DOHH2 (cell line): ENCODE results near the gene FRMD4B.

Source experiments
- H3F3A ChIP-seq: fragments of 200-600 bp; sonication (generic), shearing (Covaris generic); 2 replicates; pipeline ENCODE4 v1.6.0; 2016; ENCODE audit warnings: antibody characterized with exemption, mild to moderate bottlenecking; ENCODE audit not compliant: control insufficient read depth, insufficient read depth
- H3K27ac ChIP-seq: fragments of 200-600 bp; sonication (generic); 2 replicates; pipeline ENCODE4 v1.5.1; 2014; ENCODE audit warnings: low read depth, mild to moderate bottlenecking, low read length, moderate library complexity
- H3K27me3 ChIP-seq: fragments of 200-600 bp; sonication (generic); 2 replicates; pipeline ENCODE4 v1.6.1; 2014; ENCODE audit warnings: mild to moderate bottlenecking, low read length, mixed read lengths; ENCODE audit not compliant: control insufficient read depth
- H3K36me3 ChIP-seq: fragments of 200-600 bp; sonication (generic); 2 replicates; pipeline ENCODE4 v1.6.1; 2014; ENCODE audit warnings: mild to moderate bottlenecking, low read length, moderate library complexity, mixed read lengths; ENCODE audit not compliant: control insufficient read depth
- H3K4me1 ChIP-seq: fragments of 200-600 bp; sonication (generic); 2 replicates; pipeline ENCODE4 v1.6.1; 2014; ENCODE audit warnings: mild to moderate bottlenecking, low read length, mixed read lengths; ENCODE audit not compliant: control insufficient read depth
- H3K4me2 ChIP-seq: fragments of 200-600 bp; sonication (generic); 2 replicates; pipeline ENCODE4 v1.6.0; 2014; ENCODE audit warnings: mild to moderate bottlenecking, low read length, moderate library complexity
- H3K4me3 ChIP-seq: fragments of 200-600 bp; sonication (generic); 2 replicates; pipeline ENCODE4 v1.5.1; 2014; ENCODE audit warnings: mild to moderate bottlenecking, low read length, mixed read lengths
- H3K79me2 ChIP-seq: fragments of 200-600 bp; sonication (generic); 2 replicates; pipeline ENCODE4 v1.6.1; 2014; ENCODE audit warnings: mild to moderate bottlenecking, low read length, mixed read lengths; ENCODE audit not compliant: control insufficient read depth
- H3K9me2 ChIP-seq: fragments of 200-600 bp; sonication (generic); replicated peaks from 2 replicates; pipeline ENCODE4 v1.6.1; 2014; ENCODE audit warnings: mild to moderate bottlenecking, low read length, mixed read lengths; ENCODE audit not compliant: control insufficient read depth
- H3K9me3 ChIP-seq: fragments of 200-600 bp; sonication (generic); 2 replicates; pipeline ENCODE4 v1.6.1; 2014; ENCODE audit warnings: antibody characterized with exemption, low read length, mixed read lengths; ENCODE audit not compliant: control insufficient read depth, insufficient read depth
- H4K20me1 ChIP-seq: fragments of 200-600 bp; sonication (generic); 2 replicates; pipeline ENCODE4 v1.6.0; 2014; ENCODE audit warnings: low read depth, mild to moderate bottlenecking, antibody characterized with exemption, low read length, moderate library complexity; ENCODE audit not compliant: control insufficient read depth, insufficient read depth
- EZH2phosphoT487 ChIP-seq: fragments of 200-600 bp; sonication (generic); IDR thresholded peaks from 2 replicates; pipeline ENCODE4 v1.6.1; 2017; ENCODE audit warnings: borderline replicate concordance, mild to moderate bottlenecking, antibody characterized with exemption, low read length, moderate library complexity, mixed read lengths
- TF ChIP-seq, protein P1 (sequence below): fragments of 200-600 bp; sonication (generic); IDR thresholded peaks from one replicate; pipeline ENCODE4 v1.5.1; 2014; ENCODE audit warnings: antibody characterized with exemption, mild to moderate bottlenecking, low read depth, low read length; ENCODE audit not compliant: poor library complexity, severe bottlenecking

Gene FRMD4B

DNA sequence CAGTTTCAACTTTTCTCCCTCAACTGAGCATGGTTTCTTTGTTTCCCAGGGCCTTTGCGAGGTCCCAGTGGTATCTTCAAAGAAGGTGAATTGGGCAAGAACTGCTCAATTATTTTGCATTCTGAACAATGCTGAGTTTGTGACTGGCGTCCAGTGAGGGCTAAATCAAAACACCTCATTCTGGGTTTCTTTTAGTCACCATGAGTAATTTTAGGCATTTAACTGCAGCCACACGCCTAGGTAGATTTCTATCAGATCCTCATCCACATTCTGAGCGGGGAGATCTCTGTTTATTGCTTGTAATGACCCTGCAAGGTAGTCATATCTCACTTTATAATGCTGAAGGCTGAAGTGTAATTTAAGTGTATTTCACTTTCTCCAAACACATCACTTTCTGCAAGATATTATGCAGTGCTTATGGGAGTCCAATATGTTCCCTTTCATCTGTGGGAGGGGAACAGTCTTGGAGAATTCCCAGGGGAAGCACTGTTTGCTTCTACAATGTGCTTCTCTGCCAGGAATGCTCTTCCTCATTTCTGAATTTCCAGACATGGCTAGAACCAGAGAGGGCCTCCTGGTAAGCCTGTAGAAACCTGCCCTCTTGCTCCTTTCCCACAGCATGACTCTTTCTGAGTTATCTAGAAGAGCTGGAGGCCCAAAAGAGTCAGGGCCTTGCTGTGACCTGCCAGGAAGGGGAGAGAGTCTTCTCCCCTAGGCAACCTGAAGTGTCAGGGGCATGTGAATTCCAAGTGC, 91.7 kb downstream of the FRMD4B start:
- no peaks in the 10 kb centered on the region for H3K9me3 ChIP-seq
- no peaks in the 10 kb centered on the region for H3K79me2 ChIP-seq
- no peaks in the 10 kb centered on the region for H3F3A ChIP-seq
- H3K4me1 ChIP-seq = no peaks in the 10 kb centered on the region
- H3K9me2 ChIP-seq = no peaks in the 10 kb centered on the region
- H3K27me3 ChIP-seq = 0 out of 2 replicates have a peak, but pooled peaks cover 3% of the 10 kb centered on the region
- no peak for TF ChIP-seq EZH2phosphoT487
- TF ChIP-seq, protein P1, sequence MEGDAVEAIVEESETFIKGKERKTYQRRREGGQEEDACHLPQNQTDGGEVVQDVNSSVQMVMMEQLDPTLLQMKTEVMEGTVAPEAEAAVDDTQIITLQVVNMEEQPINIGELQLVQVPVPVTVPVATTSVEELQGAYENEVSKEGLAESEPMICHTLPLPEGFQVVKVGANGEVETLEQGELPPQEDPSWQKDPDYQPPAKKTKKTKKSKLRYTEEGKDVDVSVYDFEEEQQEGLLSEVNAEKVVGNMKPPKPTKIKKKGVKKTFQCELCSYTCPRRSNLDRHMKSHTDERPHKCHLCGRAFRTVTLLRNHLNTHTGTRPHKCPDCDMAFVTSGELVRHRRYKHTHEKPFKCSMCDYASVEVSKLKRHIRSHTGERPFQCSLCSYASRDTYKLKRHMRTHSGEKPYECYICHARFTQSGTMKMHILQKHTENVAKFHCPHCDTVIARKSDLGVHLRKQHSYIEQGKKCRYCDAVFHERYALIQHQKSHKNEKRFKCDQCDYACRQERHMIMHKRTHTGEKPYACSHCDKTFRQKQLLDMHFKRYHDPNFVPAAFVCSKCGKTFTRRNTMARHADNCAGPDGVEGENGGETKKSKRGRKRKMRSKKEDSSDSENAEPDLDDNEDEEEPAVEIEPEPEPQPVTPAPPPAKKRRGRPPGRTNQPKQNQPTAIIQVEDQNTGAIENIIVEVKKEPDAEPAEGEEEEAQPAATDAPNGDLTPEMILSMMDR = no peak
- H3K36me3 ChIP-seq = no peaks in the 10 kb centered on the region
- no peaks in the 10 kb centered on the region for H4K20me1 ChIP-seq
- H3K4me2 ChIP-seq = no peak overlapping the region
- H3K27ac ChIP-seq = no peak overlapping the region
- no peak overlapping the region for H3K4me3 ChIP-seq

DNA sequence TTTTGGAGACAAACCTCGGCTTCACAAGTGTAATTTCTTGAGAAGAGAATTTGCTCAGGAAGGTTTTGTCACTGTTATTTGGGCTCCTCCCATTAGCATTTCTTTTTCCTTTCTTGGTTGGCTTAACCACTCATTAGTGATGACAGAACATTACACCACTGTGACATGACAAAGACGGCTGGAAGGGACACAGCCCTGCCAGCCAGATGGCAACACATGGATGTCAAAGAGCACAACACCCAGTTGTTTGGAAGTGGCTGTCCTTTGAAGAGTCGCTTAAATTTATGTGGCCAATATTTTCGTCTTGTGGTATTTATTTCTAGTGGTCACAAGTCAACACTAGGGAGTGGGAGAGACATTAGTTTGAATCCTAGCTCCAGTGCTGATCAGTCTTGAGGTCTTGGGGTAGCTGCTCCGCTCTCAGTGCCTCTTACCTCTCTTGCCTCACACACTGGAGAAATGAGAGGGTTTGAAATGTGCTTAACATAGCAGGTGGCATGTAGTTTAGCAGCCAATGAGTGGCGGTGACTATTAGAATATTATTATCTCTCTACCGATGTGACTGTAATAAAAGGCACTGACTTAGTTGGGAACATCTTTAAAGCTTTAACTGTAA, 92.8 kb downstream of the FRMD4B start:
- H3K9me2 ChIP-seq = no peaks in the 10 kb centered on the region
- no peaks in the 10 kb centered on the region for H4K20me1 ChIP-seq
- 0 out of 2 replicates have a peak, but pooled peaks cover 3% of the 10 kb centered on the region for H3K27me3 ChIP-seq
- no peak overlapping the region for H3K27ac ChIP-seq
- no peak overlapping the region for H3K4me2 ChIP-seq
- no peaks in the 10 kb centered on the region for H3K4me1 ChIP-seq
- H3F3A ChIP-seq = no peaks in the 10 kb centered on the region
- no peak overlapping the region for H3K4me3 ChIP-seq
- no peaks in the 10 kb centered on the region for H3K36me3 ChIP-seq
- no peaks in the 10 kb centered on the region for H3K79me2 ChIP-seq
- TF ChIP-seq EZH2phosphoT487 = no peak
- TF ChIP-seq, protein P1 = no peak
- H3K9me3 ChIP-seq = no peaks in the 10 kb centered on the region

DNA sequence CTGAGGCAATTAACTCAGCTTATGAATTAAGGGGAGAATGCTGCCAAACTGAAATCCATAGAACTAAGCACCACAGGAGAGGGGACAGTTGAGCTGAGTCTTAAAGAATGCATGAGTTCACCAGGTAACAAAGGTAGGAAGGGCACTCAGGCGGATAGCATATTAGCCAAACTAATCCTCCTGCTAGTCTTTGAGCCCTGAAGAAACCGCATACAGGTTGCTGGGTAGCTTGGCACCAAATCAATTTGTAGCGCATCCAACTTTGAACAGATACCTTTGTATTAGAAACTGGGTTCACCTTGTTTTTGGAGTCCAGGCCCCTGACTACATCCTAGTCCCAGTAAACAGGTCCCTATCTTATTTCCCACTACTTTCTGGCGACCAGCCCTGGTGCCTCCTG, 93.7 kb downstream of the FRMD4B start:
- no peak overlapping the region for H3K4me3 ChIP-seq
- H3F3A ChIP-seq = no peaks in the 10 kb centered on the region
- H3K79me2 ChIP-seq = no peaks in the 10 kb centered on the region
- H3K4me2 ChIP-seq = no peak overlapping the region
- H3K27me3 ChIP-seq = 0 out of 2 replicates have a peak, but pooled peaks cover 3% of the 10 kb centered on the region
- no peaks in the 10 kb centered on the region for H3K9me2 ChIP-seq
- no peaks in the 10 kb centered on the region for H4K20me1 ChIP-seq
- no peaks in the 10 kb centered on the region for H3K36me3 ChIP-seq
- H3K27ac ChIP-seq = no peak overlapping the region
- H3K4me1 ChIP-seq = no peaks in the 10 kb centered on the region
- no peaks in the 10 kb centered on the region for H3K9me3 ChIP-seq
- no peak for TF ChIP-seq EZH2phosphoT487

DNA sequence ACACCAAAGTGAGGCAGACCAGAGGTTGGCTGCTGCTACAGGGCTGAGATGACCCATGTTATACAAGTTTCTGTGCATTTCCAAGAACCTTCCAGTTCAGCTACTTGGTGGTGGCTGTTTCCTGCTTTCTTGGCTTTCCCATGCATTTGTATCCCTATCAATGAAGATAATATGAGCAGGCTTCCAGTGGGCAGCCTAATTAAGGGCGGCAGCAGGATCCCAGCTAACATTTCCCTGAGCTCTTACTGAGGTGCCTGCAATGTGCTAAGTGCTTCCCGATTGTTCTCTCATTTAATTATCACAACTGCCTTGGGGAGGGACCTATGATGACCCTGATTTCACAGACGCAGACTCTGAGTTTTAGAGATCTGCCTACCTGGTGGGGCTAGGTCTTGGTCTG, 95.5 kb downstream of the FRMD4B start:
- no peaks in the 10 kb centered on the region for H3K36me3 ChIP-seq
- TF ChIP-seq EZH2phosphoT487 = no peak
- TF ChIP-seq, protein P1 = no peak
- H3F3A ChIP-seq = no peaks in the 10 kb centered on the region
- H3K79me2 ChIP-seq = no peaks in the 10 kb centered on the region
- no peaks in the 10 kb centered on the region for H3K4me1 ChIP-seq
- H3K27me3 ChIP-seq = 0 out of 2 replicates have a peak, but pooled peaks cover 3% of the 10 kb centered on the region
- no peak overlapping the region for H3K4me3 ChIP-seq
- no peaks in the 10 kb centered on the region for H4K20me1 ChIP-seq
- no peak overlapping the region for H3K27ac ChIP-seq
- no peaks in the 10 kb centered on the region for H3K9me3 ChIP-seq
- no peak overlapping the region for H3K4me2 ChIP-seq
- no peaks in the 10 kb centered on the region for H3K9me2 ChIP-seq
